Endothelial cell of umbilical vein (primary cell): ENCODE measurements around the gene NXNL2. TPM values are rescaled to one million over a fixed set of nuclear protein-coding genes. Genes with fewer than 3 reads are reported as not detected.

ENCODE experiments used
- BruUV-seq: library from RNA; stranded (reverse); fragments of 400-500 nt; replicated peaks from 2 replicates; lab custom pipeline; 2021; lab: Mats Ljungman, UMichigan
- CTCF ChIA-PET: fragments of 300-600, 350-600 bp; sonication (Branson Sonifier 250); formaldehyde crosslinking; loops from one replicate; lab custom pipeline; 2021; ENCODE audit warnings: antibody characterized with exemption, inconsistent platforms; lab: Charles Lee
- POLR2A ChIA-PET: fragments of 300-600, 350-600 bp; sonication (Branson Sonifier 250); formaldehyde crosslinking; loops from one replicate; lab custom pipeline; 2021; ENCODE audit warnings: antibody characterized with exemption, inconsistent platforms; lab: Charles Lee
- DNase-seq: peaks from one replicate; pipeline ENCODE4 v3.0.0-alpha.2; 2011; ENCODE audit warnings: low read depth, low spot score
- FAIRE-seq: peaks from 2 replicates; lab custom pipeline; 2011; peaks lifted over from hg19 to GRCh38; lab: Jason Lieb, UNC
- H2AFZ ChIP-seq: 2 replicates; pipeline ENCODE4 v1.6.0; 2012; ENCODE audit warnings: low read depth, low read length, control low read depth, inconsistent platforms
- H3K27ac ChIP-seq: 2 replicates; pipeline ENCODE4 v1.5.1; 2011; ENCODE audit warnings: low read depth, mild to moderate bottlenecking, control low read depth, low read length, moderate library complexity; ENCODE audit not compliant: insufficient read depth
- H3K27me3 ChIP-seq, 2 experiments: 2 replicates each; pipeline versions ENCODE4 v1.6.0 to v1.6.1; 2011; ENCODE audit warnings: low read length in 2 of 2, mixed read lengths in 1 of 2; ENCODE audit not compliant: control insufficient read depth in 2 of 2, insufficient read depth in 2 of 2
- H3K36me3 ChIP-seq, 2 experiments: 2 replicates in 1 of 2; 3 replicates in 1 of 2; pipeline ENCODE4 v1.5.1; 2011; ENCODE audit warnings: low read length in 2 of 2, mild to moderate bottlenecking in 1 of 2, moderate library complexity in 1 of 2; ENCODE audit not compliant: control insufficient read depth in 2 of 2, insufficient read depth in 2 of 2; ENCODE audit errors: extremely low read depth in 1 of 2
- H3K4me1 ChIP-seq: 3 replicates; pipeline ENCODE4 v1.5.1; 2011; ENCODE audit warnings: mild to moderate bottlenecking, low read length; ENCODE audit not compliant: control insufficient read depth, insufficient read depth; ENCODE audit errors: extremely low read depth
- H3K4me2 ChIP-seq: 2 replicates; pipeline ENCODE4 v1.6.1; 2011; ENCODE audit warnings: low read length, control low read depth, mixed read lengths; ENCODE audit not compliant: insufficient read depth
- H3K4me3 ChIP-seq, 3 experiments: fragments of 200-600 bp in 1 of 3; sonication (generic), shearing (Covaris generic) in 1 of 3; replicated peaks in 1 of 3; 2 replicates each; pipeline ENCODE4 v1.5.1; 2011 to 2016; ENCODE audit warnings: control low read depth in 3 of 3, low read length in 3 of 3, mild to moderate bottlenecking in 2 of 3, inconsistent platforms in 1 of 3, low read depth in 1 of 3, moderate library complexity in 1 of 3; ENCODE audit not compliant: insufficient read depth in 1 of 3
- H3K79me2 ChIP-seq: 2 replicates; pipeline ENCODE4 v1.6.0; 2012; ENCODE audit warnings: low read length, inconsistent platforms; ENCODE audit not compliant: control insufficient read depth, insufficient read depth
- H3K9ac ChIP-seq: replicated peaks from 2 replicates; pipeline ENCODE3; 2011; ENCODE audit warnings: low read length, control low read depth; ENCODE audit not compliant: insufficient read depth; ENCODE audit errors: extremely low read depth
- H3K9me1 ChIP-seq: replicated peaks from 3 replicates; pipeline ENCODE4 v1.6.0; 2011; ENCODE audit warnings: mild to moderate bottlenecking, low read length; ENCODE audit not compliant: control insufficient read depth, insufficient read depth; ENCODE audit errors: extremely low read depth
- H3K9me3 ChIP-seq: replicated peaks from 2 replicates; pipeline ENCODE4 v1.5.1; 2012; ENCODE audit warnings: low read length, inconsistent platforms; ENCODE audit not compliant: control insufficient read depth, insufficient read depth
- H4K20me1 ChIP-seq: replicated peaks from 2 replicates; pipeline ENCODE3; 2011; ENCODE audit warnings: mild to moderate bottlenecking, low read length; ENCODE audit not compliant: control insufficient read depth, insufficient read depth; ENCODE audit errors: extremely low read depth
- CTCF ChIP-seq, 2 donors: IDR thresholded peaks; 1 replicate in 1 of 2; 2 replicates in 1 of 2; pipeline ENCODE4 v1.5.1; 2011; ENCODE audit warnings: low read length in 2 of 2, mild to moderate bottlenecking in 2 of 2, moderate library complexity in 2 of 2, control low read depth in 1 of 2, inconsistent platforms in 1 of 2, low read depth in 1 of 2; ENCODE audit not compliant: insufficient read depth in 1 of 2; ENCODE audit errors: extremely low read depth in 1 of 2
- EZH2 ChIP-seq: IDR thresholded peaks from 2 replicates; pipeline ENCODE4 v1.6.1; 2012; ENCODE audit warnings: borderline replicate concordance, low read depth, mild to moderate bottlenecking, moderate library complexity, low read length, inconsistent platforms; ENCODE audit not compliant: severe bottlenecking
- FOS ChIP-seq: IDR thresholded peaks from 2 replicates; pipeline ENCODE4 v1.6.1; 2011; ENCODE audit warnings: mild to moderate bottlenecking, low read length, moderate library complexity, borderline replicate concordance; ENCODE audit not compliant: insufficient read depth
- GATA2 ChIP-seq: IDR thresholded peaks from 2 replicates; pipeline ENCODE4 v1.7.0; 2011; ENCODE audit warnings: low read depth, mild to moderate bottlenecking, moderate library complexity, mixed read lengths, low read length; ENCODE audit not compliant: insufficient read length, insufficient read depth
- JUN ChIP-seq: IDR thresholded peaks from 2 replicates; pipeline ENCODE4 v1.6.1; 2011; ENCODE audit warnings: borderline replicate concordance, low read depth; ENCODE audit not compliant: insufficient read length, insufficient read depth
- MAX ChIP-seq: IDR thresholded peaks from 2 replicates; pipeline ENCODE4 v1.6.1; 2011; ENCODE audit not compliant: insufficient read depth, insufficient read length
- MYC ChIP-seq: IDR thresholded peaks from one replicate; pipeline ENCODE4 v1.6.1; 2011; ENCODE audit warnings: mild to moderate bottlenecking, low read depth, low read length
- POLR2A ChIP-seq: IDR thresholded peaks from 2 replicates; pipeline ENCODE4 v1.6.1; 2012; ENCODE audit warnings: low read depth, mild to moderate bottlenecking, control low read depth, low read length
- POLR2AphosphoS5 ChIP-seq: IDR thresholded peaks from 2 replicates; pipeline ENCODE4 v1.6.1; 2012; ENCODE audit warnings: low read depth, mild to moderate bottlenecking, control low read depth, low read length, moderate library complexity; ENCODE audit not compliant: insufficient read depth
- dilution Hi-C: fragments of 300-500 bp; cut with MboI; formaldehyde crosslinking; loops from one replicate; pipeline ENCODE4 v1.15.0; 2019; ENCODE audit warnings: low sequenced_read_pairs; ENCODE audit not compliant: extremely low pct_ligation_motif_present
- intact Hi-C: fragments of 100-400 bp; cut with micrococcal nuclease; formaldehyde crosslinking; loops from one replicate; pipeline ENCODE4 v1.10.0; 2022
- polyA plus RNA-seq, 4 experiments: library from polyadenylated mRNA; depleted of rRNA in 3 of 4; stranded (reverse) in 3 of 4; unstranded in 1 of 4; fragments of >200 nt; gene quantifications; 2 replicates each; pipeline versions ENCODE4 v1.2.1 to v1.2.3, GENCODE V29; 2011 to 2012; ENCODE audit warnings: missing spikeins in 1 of 4
- total RNA-seq: library from RNA; stranded (reverse); gene quantifications from 2 replicates; pipeline ENCODE4 v1.2.3, GENCODE V29; 2021

The NXNL2 gene
- total and polyA plus RNA-seq, 2 donors (not counting 3 experiments of a cell fraction or from before 2014, with no cell fraction given), result 0.14 TPM; not detected in 1

- Histone ChIP-seq H3K9me1 (no peaks in the 10 kb centered on the region), H3K4me1 (peaks cover 2% of the 10 kb centered on the region), H3K4me2 (no peak overlapping the region), H3K9me3 (no peaks in the 10 kb centered on the region), H3K79me2 (no peaks in the 10 kb centered on the region), H3K36me3 (no peaks in the 10 kb centered on the region), H4K20me1 (no peaks in the 10 kb centered on the region), H3K27me3 (peaks cover 16 to 19% of the 10 kb centered on the region in 2 experiments), H3K9ac (no peak overlapping the region), H3K4me3 (no peak overlapping the region), H2AFZ (no peak overlapping the region), H3K27ac (no peak overlapping the region)
- POLR2A ChIA-PET, result no interaction called here
- CTCF ChIA-PET, result no interaction called here
- intact Hi-C loops, result no loop called here
- dilution Hi-C loops, result no loop called here
- DNase-seq (no peak), FAIRE-seq (no peak)
- no TSS peak for BruUV-seq
- TF ChIP-seq CTCF (IDR thresholded peaks at IDR 0.05; ENCODE audit: extremely low read depth in 1 of 2, insufficient read depth in 1 of 2, low read depth in 1 of 2, low read length in 2 of 2) (no peak), POLR2A (no peak), MAX (no peak), JUN (no peak), MYC (no peak)
These were observed 5.3 kb downstream of the NXNL2 start for GRCh38 chr9:88540251-88540763.

GRCh38 chr9:88544245-88544644 lies 9.3 kb downstream of the NXNL2 start:
- Histone ChIP-seq H2AFZ (peak overlapping the region; percentile 15), H3K9me1 (no peaks in the 10 kb centered on the region), H3K4me3 (no peak overlapping the region), H3K36me3 (no peaks in the 10 kb centered on the region), H4K20me1 (no peaks in the 10 kb centered on the region), H3K9me3 (no peaks in the 10 kb centered on the region), H3K27ac (no peak overlapping the region), H3K4me2 (no peak overlapping the region), H3K9ac (no peak overlapping the region), H3K27me3 (no peaks in the 10 kb centered on the region), H3K4me1 (no peaks in the 10 kb centered on the region), H3K79me2 (no peaks in the 10 kb centered on the region)
- intact Hi-C loops, result no loop called here
- CTCF ChIA-PET, result interaction anchor here (0.6 kb wide), 1 partner anchor 706 kb away, joined by 3 read pairs; no protein-coding TSS in a partner anchor
- DNase-seq (peak; percentile 5), FAIRE-seq (no peak)
- TF ChIP-seq MYC, result no peak
- no peak for TF ChIP-seq FOS
- no peak for TF ChIP-seq CTCF (IDR thresholded peaks at IDR 0.05; ENCODE audit: extremely low read depth in 1 of 2, insufficient read depth in 1 of 2, low read depth in 1 of 2, low read length in 2 of 2)
- TF ChIP-seq POLR2A, result no peak
- TF ChIP-seq POLR2AphosphoS5, result no peak
- TF ChIP-seq MAX, result no peak
- no peak for TF ChIP-seq GATA2
- no peak for TF ChIP-seq JUN
- no peak for TF ChIP-seq EZH2
- dilution Hi-C loops, result no loop called here
- POLR2A ChIA-PET, result no interaction called here
- BruUV-seq, result no TSS peak
